Memory B cell (primary cell): ENCODE data around the gene DCTN2.

ENCODE experiments used
- ATAC-seq: fragments of 150-1000 bp; cut with Tn5 transposase; 2 replicates; pipeline ENCODE4 v1.10.0; 2021; ENCODE audit warnings: low read depth, mild to moderate bottlenecking, moderate library complexity
- DNase-seq, 2 donors: peaks; one replicate each; pipeline ENCODE4 v3.0.0; 2022; ENCODE audit warnings: low spot score in 2 of 2
- H3K27ac Mint-ChIP-seq: one replicate; pipeline ENCODE4 v1.8.0; 2022; ENCODE audit warnings: mild to moderate bottlenecking, moderate library complexity, mixed read lengths
- H3K27me3 Mint-ChIP-seq: one replicate; pipeline ENCODE4 v1.8.0; 2022; ENCODE audit warnings: mixed read lengths
- H3K36me3 Mint-ChIP-seq: one replicate; pipeline ENCODE4 v1.8.0; 2022; ENCODE audit warnings: mild to moderate bottlenecking, mixed read lengths
- H3K4me1 Mint-ChIP-seq: one replicate; pipeline ENCODE4 v1.8.0; 2022; ENCODE audit warnings: mixed read lengths
- H3K4me3 Mint-ChIP-seq: one replicate; pipeline ENCODE4 v1.8.0; 2022; ENCODE audit warnings: mild to moderate bottlenecking, moderate library complexity, mixed read lengths
- H3K9me3 Mint-ChIP-seq: one replicate; pipeline ENCODE4 v1.8.0; 2022; ENCODE audit warnings: mixed read lengths

The DCTN2 gene

GRCh38 chr12:57550641-57551549 is 3.9 kb upstream of the DCTN2 start:
- H3K27me3 Mint-ChIP-seq = peaks cover 4% of the 10 kb centered on the region
- no peaks in the 10 kb centered on the region for H3K36me3 Mint-ChIP-seq

GRCh38 chr12:57549909-57550640 is 3.1 kb upstream of the DCTN2 start, which contains the start of gene KIF5A:
Gene KIF5A (plus strand): TSS chr12:57550044. CDS start chr12:57550272, 228 bp downstream.
- Mint-ChIP-seq H3K9me3 (no peaks in the 10 kb centered on the region), H3K4me3 (peak within 1 kb of the TSS; percentile 69), H3K27ac (no peak within 1 kb of the TSS), H3K4me1 (peaks cover 27% of the 10 kb centered on the region), H3K36me3 (no peaks in the 10 kb centered on the region), H3K27me3 (peaks cover 4% of the 10 kb centered on the region)
- DNase-seq = peak; percentile 44 to 58
- ATAC-seq = peak; percentile 41

More at GRCh38 chr12:57550641-57551549, 3.9 kb upstream of the DCTN2 start:
- no peak for DNase-seq
- no peaks in the 10 kb centered on the region for H3K9me3 Mint-ChIP-seq
- H3K4me3 Mint-ChIP-seq = peak overlapping the region; percentile 69
- H3K4me1 Mint-ChIP-seq = peaks cover 27% of the 10 kb centered on the region
- no peak for ATAC-seq
- no peak overlapping the region for H3K27ac Mint-ChIP-seq

- H3K9me3 Mint-ChIP-seq = no peaks in the 10 kb centered on the region
- H3K4me1 Mint-ChIP-seq = peaks cover 31% of the 10 kb centered on the region
- DNase-seq (no peak), ATAC-seq (no peak)
- H3K36me3 Mint-ChIP-seq = no peaks in the 10 kb centered on the region
- peak overlapping the region; percentile 69 for H3K4me3 Mint-ChIP-seq
- peaks cover 4% of the 10 kb centered on the region for H3K27me3 Mint-ChIP-seq
- H3K27ac Mint-ChIP-seq = no peak overlapping the region
These were observed 2.4 kb upstream of the DCTN2 start for GRCh38 chr12:57549203-57549908.

- no peaks in the 10 kb centered on the region for H3K9me3 Mint-ChIP-seq
- no peak overlapping the region for H3K27ac Mint-ChIP-seq
- no peak for ATAC-seq
- peaks cover 4% of the 10 kb centered on the region for H3K27me3 Mint-ChIP-seq
- H3K4me1 Mint-ChIP-seq = peaks cover 31% of the 10 kb centered on the region
- no peaks in the 10 kb centered on the region for H3K36me3 Mint-ChIP-seq
- DNase-seq = no peak
- H3K4me3 Mint-ChIP-seq = peak overlapping the region; percentile 9
These were observed 1.5 kb upstream of the DCTN2 start for GRCh38 chr12:57548488-57548887.

GRCh38 chr12:57548013-57548315 is 972 bp upstream of the DCTN2 start:
- ATAC-seq (no peak), DNase-seq (no peak)
- H3K9me3 Mint-ChIP-seq = no peaks in the 10 kb centered on the region
- H3K4me1 Mint-ChIP-seq = peaks cover 31% of the 10 kb centered on the region
- H3K4me3 Mint-ChIP-seq = no peak overlapping the region
- H3K27ac Mint-ChIP-seq = no peak overlapping the region
- no peaks in the 10 kb centered on the region for H3K36me3 Mint-ChIP-seq
- peaks cover 4% of the 10 kb centered on the region for H3K27me3 Mint-ChIP-seq

- ATAC-seq (no peak), DNase-seq (no peak)
- peaks cover 31% of the 10 kb centered on the region for H3K4me1 Mint-ChIP-seq
- peak overlapping the region; percentile 97 for H3K4me3 Mint-ChIP-seq
- no peaks in the 10 kb centered on the region for H3K36me3 Mint-ChIP-seq
- no peaks in the 10 kb centered on the region for H3K9me3 Mint-ChIP-seq
- H3K27ac Mint-ChIP-seq = peak overlapping the region; percentile 96
- H3K27me3 Mint-ChIP-seq = peaks cover 4% of the 10 kb centered on the region
These were observed 458 bp upstream of the DCTN2 start for GRCh38 chr12:57547288-57548012.

GRCh38 chr12:57545809-57546437 is 1.1 kb downstream of the DCTN2 start:
- no peaks in the 10 kb centered on the region for H3K9me3 Mint-ChIP-seq
- ATAC-seq (no peak), DNase-seq (no peak)
- H3K27ac Mint-ChIP-seq = peak overlapping the region; percentile 96
- peaks cover 33% of the 10 kb centered on the region for H3K4me1 Mint-ChIP-seq
- H3K4me3 Mint-ChIP-seq = peak overlapping the region; percentile 97
- peaks cover 4% of the 10 kb centered on the region for H3K27me3 Mint-ChIP-seq
- peaks cover 4% of the 10 kb centered on the region for H3K36me3 Mint-ChIP-seq

GRCh38 chr12:57543581-57543980 is 3.4 kb downstream of the DCTN2 start:
- no peaks in the 10 kb centered on the region for H3K9me3 Mint-ChIP-seq
- no peak overlapping the region for H3K4me3 Mint-ChIP-seq
- no peak overlapping the region for H3K27ac Mint-ChIP-seq
- no peak for DNase-seq
- H3K4me1 Mint-ChIP-seq = peaks cover 21% of the 10 kb centered on the region
- no peak for ATAC-seq
- no peaks in the 10 kb centered on the region for H3K27me3 Mint-ChIP-seq
- H3K36me3 Mint-ChIP-seq = peaks cover 9% of the 10 kb centered on the region

- H3K4me1 Mint-ChIP-seq = peaks cover 13% of the 10 kb centered on the region
- no peaks in the 10 kb centered on the region for H3K9me3 Mint-ChIP-seq
- H3K27me3 Mint-ChIP-seq = no peaks in the 10 kb centered on the region
These were observed 5.3 kb downstream of the DCTN2 start for GRCh38 chr12:57541717-57542116.

GRCh38 chr12:57541001-57541400 is 6.0 kb downstream of the DCTN2 start:
- peaks cover 7% of the 10 kb centered on the region for H3K4me1 Mint-ChIP-seq
- no peak overlapping the region for H3K27ac Mint-ChIP-seq
- no peaks in the 10 kb centered on the region for H3K27me3 Mint-ChIP-seq
- peaks cover 11% of the 10 kb centered on the region for H3K36me3 Mint-ChIP-seq
- DNase-seq (no peak), ATAC-seq (no peak)
- H3K9me3 Mint-ChIP-seq = no peaks in the 10 kb centered on the region
- no peak overlapping the region for H3K4me3 Mint-ChIP-seq

More at GRCh38 chr12:57541717-57542116, 5.3 kb downstream of the DCTN2 start:
- H3K36me3 Mint-ChIP-seq = peaks cover 11% of the 10 kb centered on the region
- no peak overlapping the region for H3K27ac Mint-ChIP-seq
- DNase-seq (no peak), ATAC-seq (no peak)
- H3K4me3 Mint-ChIP-seq = no peak overlapping the region

- peak overlapping the region; percentile 17 for H3K27ac Mint-ChIP-seq
- peaks cover 15% of the 10 kb centered on the region for H3K36me3 Mint-ChIP-seq
- H3K4me3 Mint-ChIP-seq = no peak overlapping the region
- no peak for DNase-seq
- H3K9me3 Mint-ChIP-seq = no peaks in the 10 kb centered on the region
- H3K27me3 Mint-ChIP-seq = no peaks in the 10 kb centered on the region
- H3K4me1 Mint-ChIP-seq = peaks cover 3% of the 10 kb centered on the region
- ATAC-seq = no peak
These were observed 7.7 kb downstream of the DCTN2 start for GRCh38 chr12:57539134-57539768.

GRCh38 chr12:57536597-57536942 is 10.4 kb downstream of the DCTN2 start:
- peaks cover 26% of the 10 kb centered on the region for H3K36me3 Mint-ChIP-seq
- peaks cover 3% of the 10 kb centered on the region for H3K4me1 Mint-ChIP-seq
- H3K27me3 Mint-ChIP-seq = no peaks in the 10 kb centered on the region
- DNase-seq (no peak), ATAC-seq (no peak)
- no peak overlapping the region for H3K27ac Mint-ChIP-seq
- H3K9me3 Mint-ChIP-seq = no peaks in the 10 kb centered on the region
- H3K4me3 Mint-ChIP-seq = no peak overlapping the region
